Stimulated activated CD4-positive, alpha-beta T cell treated with anti-CD3 and anti-CD28 coated beads, TNF-alpha, amount 100 ng/mL, for 24 hours (primary cell): ENCODE results near the gene UTP11.

Source experiments
- DNase-seq, 3 experiments: peaks; one replicate each; pipeline ENCODE4 v3.0.0-alpha.2; 2020; ENCODE audit warnings: low read depth in 3 of 3

Gene UTP11

GRCh38 chr1:38046333-38046883, 33.9 kb downstream of the UTP11 start, which contains the start of gene POU3F1:
TSS of gene POU3F1 (minus strand) at chr1:38046793. CDS start at chr1:38046743, 50 bp downstream.
- DNase-seq = no peak

GRCh38 chr1:38046884-38047602, 34.5 kb downstream of the UTP11 start:
- peak; percentile 40 to 77 (median 69) for DNase-seq

- DNase-seq = no peak
Measured at GRCh38 chr1:38047603-38048141, 35.1 kb downstream of the UTP11 start.

- no peak for DNase-seq
Measured at GRCh38 chr1:38050397-38051078, 38.0 kb downstream of the UTP11 start.

GRCh38 chr1:38051079-38051543, 38.6 kb downstream of the UTP11 start:
- no peak for DNase-seq

- no peak for DNase-seq
Measured at GRCh38 chr1:38052750-38053415, 40.3 kb downstream of the UTP11 start.

GRCh38 chr1:38053416-38054091, 41.0 kb downstream of the UTP11 start:
- no peak for DNase-seq

GRCh38 chr1:38055398-38055797, 42.9 kb downstream of the UTP11 start:
- no peak for DNase-seq

- DNase-seq = no peak
Measured at GRCh38 chr1:38055965-38056364, 43.4 kb downstream of the UTP11 start.

- DNase-seq = no peak
Measured at GRCh38 chr1:38059635-38060250, 47.2 kb downstream of the UTP11 start.

GRCh38 chr1:38060498-38060897, 48.0 kb downstream of the UTP11 start:
- no peak for DNase-seq

- DNase-seq = no peak
Measured at GRCh38 chr1:38061290-38061689, 48.8 kb downstream of the UTP11 start.

- DNase-seq = no peak
Measured at GRCh38 chr1:38061883-38062328, 49.4 kb downstream of the UTP11 start.

GRCh38 chr1:38062361-38063288, 50.1 kb downstream of the UTP11 start:
- DNase-seq = no peak

- no peak for DNase-seq
Measured at GRCh38 chr1:38063616-38064015, 51.1 kb downstream of the UTP11 start.

GRCh38 chr1:38064197-38064903, 51.8 kb downstream of the UTP11 start:
- DNase-seq = no peak

GRCh38 chr1:38068220-38068979, 55.9 kb downstream of the UTP11 start:
- DNase-seq = no peak

GRCh38 chr1:38068980-38069340, 56.4 kb downstream of the UTP11 start:
- no peak for DNase-seq
